Endodermal cell (in vitro differentiated cells): ENCODE results near the gene GLYAT. TPM values are rescaled to one million over a fixed set of nuclear protein-coding genes. Genes with fewer than 3 reads are reported as not detected.

ENCODE experiments used
- DNase-seq: peaks from one replicate; pipeline ENCODE4 v3.0.0-alpha.2; 2017
- H3K27ac ChIP-seq: 2 replicates; pipeline ENCODE4 v1.5.1; 2013; ENCODE audit warnings: mild to moderate bottlenecking, low read depth, low read length, moderate library complexity
- H3K27me3 ChIP-seq: 2 replicates; pipeline ENCODE4 v1.6.1; 2013; ENCODE audit warnings: mild to moderate bottlenecking, low read length, moderate library complexity; ENCODE audit not compliant: insufficient read depth, control insufficient read depth, poor library complexity, severe bottlenecking
- H3K36me3 ChIP-seq: 2 replicates; pipeline ENCODE4 v1.7.0; 2013; ENCODE audit warnings: mild to moderate bottlenecking, low read length, moderate library complexity; ENCODE audit not compliant: control insufficient read depth, insufficient read depth
- H3K4me1 ChIP-seq: one replicate; pipeline ENCODE4 v1.7.0; 2013; ENCODE audit warnings: low read length; ENCODE audit not compliant: control insufficient read depth, insufficient read depth
- H3K4me3 ChIP-seq: 2 replicates; pipeline ENCODE4 v1.5.1; 2013; ENCODE audit warnings: mild to moderate bottlenecking, low read length, moderate library complexity
- H3K9ac ChIP-seq: 2 replicates; pipeline ENCODE4 v1.6.1; 2013; ENCODE audit warnings: mild to moderate bottlenecking, low read length, moderate library complexity; ENCODE audit not compliant: poor library complexity, severe bottlenecking; ENCODE audit errors: extremely low read depth
- H3K9me3 ChIP-seq: 2 replicates; pipeline ENCODE4 v1.6.1; 2013; ENCODE audit warnings: mild to moderate bottlenecking, low read length, moderate library complexity; ENCODE audit not compliant: control insufficient read depth
- H3K27ac Mint-ChIP-seq: 2 replicates; pipeline ENCODE4 v1.8.0; 2020; ENCODE audit warnings: mixed read lengths
- H3K27me3 Mint-ChIP-seq: 2 replicates; pipeline ENCODE4 v1.8.0; 2021; ENCODE audit warnings: mild to moderate bottlenecking, mixed read lengths; ENCODE audit not compliant: insufficient read depth
- H3K36me3 Mint-ChIP-seq: 2 replicates; pipeline ENCODE4 v1.8.0; 2020; ENCODE audit warnings: low read depth, mixed read lengths
- H3K4me1 Mint-ChIP-seq: 2 replicates; pipeline ENCODE4 v1.8.0; 2020; ENCODE audit warnings: mixed read lengths
- H3K4me3 Mint-ChIP-seq: 2 replicates; pipeline ENCODE4 v1.8.0; 2020; ENCODE audit warnings: mild to moderate bottlenecking, moderate library complexity, mixed read lengths
- H3K9me3 Mint-ChIP-seq: 2 replicates; pipeline ENCODE4 v1.8.0; 2020; ENCODE audit warnings: mild to moderate bottlenecking, mixed read lengths
- CTCF ChIP-seq: fragments of 200-600 bp; sonication (generic); conservative IDR thresholded peaks from 2 replicates; pipeline ENCODE4 v1.5.0; 2021; ENCODE audit warnings: antibody characterized with exemption, mild to moderate bottlenecking
- WGBS, 2 experiments: methylation state at CpG; one replicate each; pipeline versions ENCODE4 v1.1.5 to v1.1.7; 2013; ENCODE audit warnings: missing lambda C conversion rate in 2 of 2, mixed read lengths in 1 of 2; ENCODE audit not compliant: insufficient coverage in 1 of 2, insufficient read length in 1 of 2; 5-methylcytosine and 5-hydroxymethylcytosine counted together
- total RNA-seq, 2 donors: library from RNA; stranded (reverse); fragmentation: NEBNext Ultra II Directional in 1 of 2; extraction: Animal tissue kit (Norgen Biotek cat#: 25700) in 1 of 2; gene quantifications; 2 replicates in 1 of 2; 3 replicates in 1 of 2; pipeline ENCODE4 v1.2.1, GENCODE V29; 2021

Gene GLYAT
- total RNA-seq, 2 donors from 2014 or later: not detected

GRCh38 chr11:58734681-58735490, 3.1 kb upstream of the GLYAT start:
- no peaks in the 10 kb centered on the region for H3K27me3 ChIP-seq
- no peaks in the 10 kb centered on the region for H3K36me3 Mint-ChIP-seq
- H3K9me3 Mint-ChIP-seq: peaks cover 80% of the 10 kb centered on the region
- H3K27ac ChIP-seq: no peak overlapping the region
- H3K4me3 ChIP-seq: no peak overlapping the region
- TF ChIP-seq CTCF: no peak
- no peaks in the 10 kb centered on the region for H3K4me1 Mint-ChIP-seq
- 50 to 82% methylated on average over 3 to 4 of the region's 4 CpGs for WGBS, 2 experiments
- H3K9me3 ChIP-seq: peaks cover 70% of the 10 kb centered on the region
- H3K4me1 ChIP-seq: no peaks in the 10 kb centered on the region
- no peak overlapping the region for H3K9ac ChIP-seq
- no peaks in the 10 kb centered on the region for H3K27me3 Mint-ChIP-seq
- no peak overlapping the region for H3K4me3 Mint-ChIP-seq
- H3K27ac Mint-ChIP-seq: no peak overlapping the region
- DNase-seq: no peak
- H3K36me3 ChIP-seq: no peaks in the 10 kb centered on the region

DNA sequence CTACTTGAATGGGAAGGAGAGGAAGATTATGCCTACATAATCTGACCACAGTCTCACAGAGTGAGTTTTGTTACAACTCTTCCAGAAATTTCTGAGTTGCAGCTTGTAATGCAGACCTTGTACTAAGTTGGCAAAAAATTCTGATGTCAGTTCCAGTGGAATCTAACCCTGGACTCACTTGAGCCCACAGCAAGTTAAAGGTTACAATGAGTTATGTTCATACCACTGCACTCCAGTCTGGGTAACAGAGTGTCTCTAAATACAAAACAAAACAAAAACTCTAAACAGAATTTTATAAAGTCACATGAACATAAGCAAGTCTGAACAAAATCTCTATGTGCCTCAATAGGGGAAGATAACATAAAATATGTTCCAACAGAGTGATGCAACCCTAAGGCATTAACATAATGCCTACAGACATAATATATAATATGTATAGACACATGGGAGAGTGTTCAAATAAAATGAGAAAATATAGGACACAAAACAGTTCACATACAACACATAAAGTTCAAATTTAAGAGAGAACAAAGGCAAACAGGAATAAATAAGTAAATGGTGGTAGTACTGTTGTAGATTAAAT, 1.1 kb downstream of the GLYAT start:
- peaks cover 52% of the 10 kb centered on the region for H3K9me3 ChIP-seq
- no peak overlapping the region for H3K27ac ChIP-seq
- no peak overlapping the region for H3K9ac ChIP-seq
- no peak for DNase-seq
- no peak for TF ChIP-seq CTCF
- no peaks in the 10 kb centered on the region for H3K36me3 ChIP-seq
- Mint-ChIP-seq H3K36me3 (no peaks in the 10 kb centered on the region), H3K27ac (no peak overlapping the region), H3K9me3 (peaks cover 87% of the 10 kb centered on the region), H3K4me1 (no peaks in the 10 kb centered on the region), H3K27me3 (no peaks in the 10 kb centered on the region), H3K4me3 (no peak overlapping the region)
- H3K4me1 ChIP-seq: no peaks in the 10 kb centered on the region
- no peak overlapping the region for H3K4me3 ChIP-seq
- no peaks in the 10 kb centered on the region for H3K27me3 ChIP-seq

DNA sequence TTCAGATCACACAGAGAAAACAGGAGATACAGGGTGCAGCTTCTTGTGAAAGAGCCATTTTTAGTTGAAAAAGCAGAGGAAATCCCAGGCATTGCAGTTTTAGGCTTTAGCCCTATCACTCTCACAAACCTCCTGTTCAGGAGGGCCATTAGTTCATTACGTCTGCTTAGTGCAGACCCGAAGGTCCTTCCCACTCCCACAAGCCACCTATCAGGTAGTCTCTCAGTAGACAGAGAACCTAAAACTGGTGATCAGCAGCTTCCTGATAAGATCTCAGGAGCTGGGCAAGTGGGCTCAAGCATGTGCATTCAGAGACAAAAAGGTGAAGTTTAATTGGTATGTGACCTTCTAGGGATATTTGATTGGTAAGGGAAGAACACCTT, 4.3 kb downstream of the GLYAT start:
- no peak overlapping the region for H3K27ac Mint-ChIP-seq
- no peak for DNase-seq
- H3K4me3 Mint-ChIP-seq: no peak overlapping the region
- no peaks in the 10 kb centered on the region for H3K27me3 Mint-ChIP-seq
- TF ChIP-seq CTCF: no peak
- 84 to 100% methylated on average over 1 to 2 of the region's 2 CpGs for WGBS, 2 experiments
- H3K9me3 ChIP-seq: peaks cover 49% of the 10 kb centered on the region
- no peaks in the 10 kb centered on the region for H3K36me3 ChIP-seq
- no peak overlapping the region for H3K4me3 ChIP-seq
- peaks cover 79% of the 10 kb centered on the region for H3K9me3 Mint-ChIP-seq
- no peaks in the 10 kb centered on the region for H3K36me3 Mint-ChIP-seq
- no peak overlapping the region for H3K9ac ChIP-seq
- H3K27ac ChIP-seq: no peak overlapping the region
- no peaks in the 10 kb centered on the region for H3K27me3 ChIP-seq
- no peaks in the 10 kb centered on the region for H3K4me1 ChIP-seq
- no peaks in the 10 kb centered on the region for H3K4me1 Mint-ChIP-seq
